Measurements from ENCODE around the gene NRXN2. TPM values are rescaled to one million over a fixed set of nuclear protein-coding genes. Genes with fewer than 3 reads are reported as not detected.
"Not testable (repeated sequence)": the region's sequence is repeated elsewhere in the genome, so short reads cannot be mapped to it uniquely, and the experiment has no call there.

The NRXN2 gene
- polyA plus RNA-seq, 12 donors = 14.4 to 40.7 (median 22.2) TPM; not detected in 1

DNA sequence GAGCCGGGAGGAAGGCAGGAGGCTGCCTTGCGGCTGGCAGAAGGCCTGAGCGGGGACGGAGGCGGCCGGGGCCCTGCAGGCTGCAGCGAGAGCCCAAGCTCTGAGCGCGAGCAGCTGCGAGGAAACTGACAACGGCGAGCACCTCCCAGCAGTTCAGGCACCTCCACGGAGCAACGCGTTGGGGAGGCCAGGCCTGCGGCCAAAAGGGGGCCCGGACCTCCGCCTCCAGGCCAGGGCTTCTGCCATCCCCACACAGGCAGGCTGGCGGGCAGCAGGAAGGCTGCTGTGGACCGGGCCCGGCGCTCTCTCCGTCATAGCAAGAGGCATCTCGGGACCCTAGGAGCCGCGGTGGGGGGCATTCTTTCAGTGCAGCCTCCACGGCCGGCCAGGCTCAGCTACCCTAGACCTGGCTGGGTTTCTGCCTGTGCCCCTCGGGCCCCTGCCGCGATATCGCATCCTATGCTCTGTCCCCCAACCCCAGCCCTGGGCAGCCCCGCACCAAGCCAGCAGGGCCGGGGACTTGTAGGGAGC, 154.9 kb downstream of the NRXN2 start:
- DNase-seq = no peak

- no peak for DNase-seq
Measured at GRCh38 chr11:64566915-64567891, 155.8 kb downstream of the NRXN2 start.

- DNase-seq = peak; percentile 66
Measured at GRCh38 chr11:64566042-64566914, 156.7 kb downstream of the NRXN2 start.

- no peak for DNase-seq
Measured at GRCh38 chr11:64564947-64565889, 157.8 kb downstream of the NRXN2 start.

DNA sequence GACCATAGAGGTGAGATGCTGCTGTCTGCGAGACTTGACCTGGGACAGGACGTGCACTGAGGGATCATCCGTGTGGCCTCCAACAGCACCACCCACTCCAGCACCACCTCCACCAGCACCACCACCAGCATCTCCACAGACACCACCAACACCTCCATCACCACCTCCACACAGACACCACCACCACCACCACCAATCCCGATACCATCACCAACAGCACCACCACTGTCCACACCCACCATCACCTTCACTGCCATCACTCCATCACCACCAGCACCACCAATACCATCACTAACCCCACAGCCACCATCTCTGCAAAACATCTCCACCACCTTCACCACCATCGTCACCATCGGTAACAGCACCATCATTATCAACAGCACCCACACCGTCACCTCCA, 158.6 kb downstream of the NRXN2 start:
- DNase-seq = no peak

- no peak for DNase-seq
Measured at GRCh38 chr11:64563966-64564365, 159.0 kb downstream of the NRXN2 start.

GRCh38 chr11:64562723-64563351, 160.2 kb downstream of the NRXN2 start:
- DNase-seq = no peak

- no peak for DNase-seq
Measured at GRCh38 chr11:64561984-64562722, 160.8 kb downstream of the NRXN2 start.

DNA sequence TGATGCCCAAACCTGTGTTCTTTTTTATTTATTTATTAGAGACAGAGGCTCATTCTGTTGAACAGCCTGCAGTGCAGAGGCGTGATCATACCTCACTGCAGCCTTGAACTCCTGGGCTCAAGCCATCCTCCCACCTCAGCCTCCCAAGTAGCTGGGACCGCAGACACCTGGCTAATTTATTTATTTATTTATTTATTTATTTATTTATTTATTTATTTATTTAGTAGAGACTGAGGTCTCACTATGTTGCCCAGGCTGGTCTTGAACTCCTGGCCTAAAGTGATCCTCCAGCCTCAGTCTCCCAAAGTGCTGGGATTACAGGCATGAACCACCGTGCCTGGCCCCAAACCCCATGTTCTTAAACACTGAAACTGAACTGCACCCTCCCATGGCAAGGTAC, 161.6 kb downstream of the NRXN2 start:
- not testable (repeated sequence) for DNase-seq

DNA sequence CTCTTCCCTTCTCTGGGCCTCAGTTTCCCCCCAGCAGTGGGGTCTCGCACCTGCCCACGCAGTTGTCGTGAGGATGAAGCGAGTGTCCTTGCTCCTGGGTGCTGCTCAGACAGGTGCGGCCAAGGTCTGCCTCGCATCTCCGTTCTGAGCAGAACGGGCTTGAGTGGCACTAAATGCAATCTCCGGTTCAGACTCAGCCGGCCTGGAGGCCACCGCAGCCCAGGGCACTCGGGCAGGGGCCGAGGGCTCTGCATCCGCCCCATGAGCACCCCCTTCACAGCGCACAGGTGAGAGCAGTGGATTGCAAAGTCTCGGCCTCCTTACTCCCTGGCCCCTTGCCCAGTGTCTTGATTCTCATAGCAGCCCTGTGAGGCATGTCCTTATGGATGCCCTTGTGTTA, 162.1 kb downstream of the NRXN2 start:
- DNase-seq = no peak

DNA sequence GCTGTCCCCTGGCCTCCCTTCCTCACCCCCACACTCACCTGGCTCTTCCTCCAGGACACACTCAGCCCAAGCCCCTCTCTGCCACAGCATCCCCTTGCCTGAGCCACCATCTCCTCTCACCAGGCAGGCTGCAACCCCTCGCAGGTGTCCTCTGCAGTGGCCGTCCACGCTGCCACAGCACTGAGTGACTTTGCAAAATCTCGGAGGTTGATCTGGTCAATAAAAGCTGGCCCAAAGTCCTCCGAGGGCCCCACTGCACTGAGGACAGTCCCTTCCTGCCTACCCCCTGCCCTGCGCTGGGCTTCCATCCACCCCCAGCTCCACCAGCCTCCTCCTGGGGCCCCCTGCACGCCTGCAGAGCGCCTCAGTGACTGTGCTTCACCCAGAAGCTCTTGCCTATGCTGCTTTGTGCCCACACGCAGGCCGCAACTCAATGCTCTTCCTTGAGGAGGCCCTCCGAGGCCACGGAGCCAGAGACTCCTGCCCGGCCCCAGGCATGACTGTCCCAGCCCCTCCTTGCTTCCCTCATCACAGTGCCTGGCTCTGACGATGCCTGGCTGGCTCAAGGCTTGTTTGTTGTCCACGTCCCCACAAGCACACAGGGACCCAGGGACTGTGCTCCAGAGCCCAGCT, 162.7 kb downstream of the NRXN2 start:
- DNase-seq = no peak

- DNase-seq = no peak
Measured at GRCh38 chr11:64559351-64560138, 163.5 kb downstream of the NRXN2 start.

DNA sequence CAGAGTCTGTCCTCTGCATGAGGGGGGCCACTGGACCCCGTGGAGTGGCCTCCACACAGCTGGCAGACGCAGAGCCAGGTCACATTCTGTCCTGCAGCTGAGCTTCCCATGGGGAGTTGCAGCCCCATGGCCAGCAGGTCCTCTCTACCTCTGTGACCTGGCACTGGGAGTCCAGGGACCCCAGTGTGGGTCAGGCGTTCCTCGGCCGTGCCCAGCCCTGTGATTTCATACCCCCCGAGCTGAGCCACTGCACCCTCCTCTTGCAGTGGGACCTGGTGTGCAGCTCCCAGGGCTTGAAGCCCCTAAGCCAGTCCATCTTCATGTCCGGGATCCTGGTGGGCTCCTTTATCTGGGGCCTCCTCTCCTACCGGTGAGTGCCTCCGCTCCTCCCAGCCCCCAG, 164.1 kb downstream of the NRXN2 start:
- no peak for DNase-seq

- DNase-seq = no peak
Measured at GRCh38 chr11:64558065-64558745, 164.8 kb downstream of the NRXN2 start.

- no peak for DNase-seq
Measured at GRCh38 chr11:64556721-64557250, 166.2 kb downstream of the NRXN2 start.

All from muscle of arm (tissue), 12 donors.